ENCODE results near the gene DLGAP3. TPM values are rescaled to one million over a fixed set of nuclear protein-coding genes. Genes with fewer than 3 reads are reported as not detected.

DLGAP3 gene
- 0.12 and 0.20 TPM in 2 replicates for total RNA-seq
- 0.03 and 0.04 TPM in 2 replicates for polyA plus RNA-seq
- polyA plus RNA-seq (2011; cell fraction: cytosol; rRNA removed) = 0.03 TPM in 2 replicates
- 0.04 TPM in 1 of 2 replicates, not detected in the other for polyA plus RNA-seq (2011; cell fraction: nucleus; rRNA removed)
- polyA plus RNA-seq (2012) = not detected in 2 replicates
- 0.08 TPM in 1 of 2 replicates, not detected in the other for polyA minus RNA-seq
- not detected for polyA minus RNA-seq (2011; cell fraction: cytosol; rRNA and poly(A)+ RNA removed)
- polyA minus RNA-seq (2011; cell fraction: nucleus; rRNA and poly(A)+ RNA removed) = 0.10 TPM in 1 of 2 replicates, not detected in the other
- Bru-seq, nascent RNA = percentile 6 among the genes with signal in this experiment
- percentile 10 among the genes with signal in this experiment for BruChase-seq, experiment 1, labeled RNA remaining after a 6-hour chase
- percentile 12 among the genes with signal in this experiment for BruChase-seq, experiment 2, labeled RNA remaining after a 2-hour chase
- long read RNA-seq = 0 reads

- intact Hi-C loops (cut with micrococcal nuclease) = no loop called here
- no peak within 1 kb of the TSS for H2AFZ ChIP-seq (ENCODE audit: low read depth, low read length)
- no peaks in the 10 kb centered on the region for H4K20me1 ChIP-seq (replicated peaks; ENCODE audit: control insufficient read depth, extremely low read depth, insufficient read depth, low read length)
- no peak within 1 kb of the TSS for H3K9ac ChIP-seq (replicated peaks; ENCODE audit: extremely low read depth, insufficient read depth, low read length)
- dilution Hi-C loops (cut with MboI; ENCODE audit: extremely low pct_ligation_motif_present, low sequenced_read_pairs) = no loop called here
- peak; percentile 66 for TF ChIP-seq EZH2 (IDR thresholded peaks at IDR 0.05; ENCODE audit: borderline replicate concordance, low read depth, low read length, severe bottlenecking)
- no peak for TF ChIP-seq MYC (IDR thresholded peaks at IDR 0.05; ENCODE audit: low read depth, low read length)
- no peaks in the 10 kb centered on the region for H3K9me1 ChIP-seq (replicated peaks; ENCODE audit: control insufficient read depth, extremely low read depth, insufficient read depth, low read length)
- no peak for FAIRE-seq
- peaks cover 37 to 49% of the 10 kb centered on the region in 2 experiments for H3K27me3 ChIP-seq (ENCODE audit: control insufficient read depth in 2 of 2, insufficient read depth in 2 of 2, low read length in 2 of 2)
- POLR2A ChIA-PET = no interaction called here
- CTCF ChIA-PET = no interaction called here
- no peak within 1 kb of the TSS for H3K4me2 ChIP-seq (ENCODE audit: insufficient read depth, low read length)
- BruUV-seq (replicated peaks) = no TSS peak
- no peaks in the 10 kb centered on the region for H3K79me2 ChIP-seq (ENCODE audit: control insufficient read depth, insufficient read depth, low read length)
- no peak for DNase-seq (ENCODE audit: low read depth, low spot score)
- H3K4me3 ChIP-seq (replicated peaks in 1 of 3; ENCODE audit: insufficient read depth in 1 of 3, low read depth in 1 of 3, low read length in 3 of 3) = peak within 1 kb of the TSS in 1 of 3 experiments; percentile 3
- no peak within 1 kb of the TSS for H3K27ac ChIP-seq (ENCODE audit: insufficient read depth, low read depth, low read length)
- no peaks in the 10 kb centered on the region for H3K4me1 ChIP-seq (ENCODE audit: control insufficient read depth, extremely low read depth, insufficient read depth, low read length)
- H3K36me3 ChIP-seq (ENCODE audit: control insufficient read depth in 2 of 2, extremely low read depth in 1 of 2, insufficient read depth in 2 of 2, low read length in 2 of 2) = no peaks in the 10 kb centered on the region
- no peaks in the 10 kb centered on the region for H3K9me3 ChIP-seq (replicated peaks; ENCODE audit: control insufficient read depth, insufficient read depth, low read length)
Observed at GRCh38 chr1:34929497-34929852, at the start of gene DLGAP3. Gene DLGAP3, minus strand, starts transcription at chr1:34929650. Its CDS starts 24,267 bp downstream, at chr1:34905383.

GRCh38 chr1:34978921-34979320 is 49.5 kb upstream of the DLGAP3 start:
- TF ChIP-seq POLR2AphosphoS5 (IDR thresholded peaks at IDR 0.05; ENCODE audit: insufficient read depth, low read depth, low read length) (no peak), MYC (IDR thresholded peaks at IDR 0.05; ENCODE audit: low read depth, low read length) (no peak), EZH2 (IDR thresholded peaks at IDR 0.05; ENCODE audit: borderline replicate concordance, low read depth, low read length, severe bottlenecking) (no peak), FOS (IDR thresholded peaks at IDR 0.05; ENCODE audit: borderline replicate concordance, insufficient read depth, low read length) (no peak), POLR2A (IDR thresholded peaks at IDR 0.05; ENCODE audit: low read depth, low read length) (no peak), JUN (IDR thresholded peaks at IDR 0.05; ENCODE audit: borderline replicate concordance, insufficient read depth, insufficient read length, low read depth) (no peak), GATA2 (IDR thresholded peaks at IDR 0.05; ENCODE audit: insufficient read depth, insufficient read length, low read depth, low read length) (no peak)
- TF ChIP-seq, protein P1, sequence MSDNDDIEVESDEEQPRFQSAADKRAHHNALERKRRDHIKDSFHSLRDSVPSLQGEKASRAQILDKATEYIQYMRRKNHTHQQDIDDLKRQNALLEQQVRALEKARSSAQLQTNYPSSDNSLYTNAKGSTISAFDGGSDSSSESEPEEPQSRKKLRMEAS (IDR thresholded peaks at IDR 0.05; ENCODE audit: insufficient read depth, insufficient read length) = no peak
- TF ChIP-seq, protein P2, sequence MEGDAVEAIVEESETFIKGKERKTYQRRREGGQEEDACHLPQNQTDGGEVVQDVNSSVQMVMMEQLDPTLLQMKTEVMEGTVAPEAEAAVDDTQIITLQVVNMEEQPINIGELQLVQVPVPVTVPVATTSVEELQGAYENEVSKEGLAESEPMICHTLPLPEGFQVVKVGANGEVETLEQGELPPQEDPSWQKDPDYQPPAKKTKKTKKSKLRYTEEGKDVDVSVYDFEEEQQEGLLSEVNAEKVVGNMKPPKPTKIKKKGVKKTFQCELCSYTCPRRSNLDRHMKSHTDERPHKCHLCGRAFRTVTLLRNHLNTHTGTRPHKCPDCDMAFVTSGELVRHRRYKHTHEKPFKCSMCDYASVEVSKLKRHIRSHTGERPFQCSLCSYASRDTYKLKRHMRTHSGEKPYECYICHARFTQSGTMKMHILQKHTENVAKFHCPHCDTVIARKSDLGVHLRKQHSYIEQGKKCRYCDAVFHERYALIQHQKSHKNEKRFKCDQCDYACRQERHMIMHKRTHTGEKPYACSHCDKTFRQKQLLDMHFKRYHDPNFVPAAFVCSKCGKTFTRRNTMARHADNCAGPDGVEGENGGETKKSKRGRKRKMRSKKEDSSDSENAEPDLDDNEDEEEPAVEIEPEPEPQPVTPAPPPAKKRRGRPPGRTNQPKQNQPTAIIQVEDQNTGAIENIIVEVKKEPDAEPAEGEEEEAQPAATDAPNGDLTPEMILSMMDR (IDR thresholded peaks at IDR 0.05; ENCODE audit: extremely low read depth in 1 of 2, insufficient read depth in 1 of 2, low read depth in 1 of 2, low read length in 2 of 2) = no peak
- no TSS peak for BruUV-seq (replicated peaks)
- H3K9me3 ChIP-seq (replicated peaks; ENCODE audit: control insufficient read depth, insufficient read depth, low read length) = no peaks in the 10 kb centered on the region
- no peak overlapping the region for H3K9ac ChIP-seq (replicated peaks; ENCODE audit: extremely low read depth, insufficient read depth, low read length)
- H2AFZ ChIP-seq (ENCODE audit: low read depth, low read length) = no peak overlapping the region
- FAIRE-seq = no peak
- intact Hi-C loops (cut with micrococcal nuclease) (no loop called here), dilution Hi-C loops (cut with MboI; ENCODE audit: extremely low pct_ligation_motif_present, low sequenced_read_pairs) (loop anchor here (25.0 kb wide), 1 partner anchor 183 kb away; no protein-coding TSS in a partner anchor)
- ChIA-PET CTCF (interaction anchor here (0.6 kb wide), 1 partner anchor 323 kb away, joined by 3 read pairs; no protein-coding TSS in a partner anchor), POLR2A (no interaction called here)
- peaks cover 0 to 2% of the 10 kb centered on the region in 2 experiments for H3K36me3 ChIP-seq (ENCODE audit: control insufficient read depth in 2 of 2, extremely low read depth in 1 of 2, insufficient read depth in 2 of 2, low read length in 2 of 2)
- H3K4me1 ChIP-seq (ENCODE audit: control insufficient read depth, extremely low read depth, insufficient read depth, low read length) = peaks cover 3% of the 10 kb centered on the region
- H3K27me3 ChIP-seq (ENCODE audit: control insufficient read depth in 2 of 2, insufficient read depth in 2 of 2, low read length in 2 of 2) = no peaks in the 10 kb centered on the region
- H3K4me2 ChIP-seq (ENCODE audit: insufficient read depth, low read length) = no peak overlapping the region
- no peaks in the 10 kb centered on the region for H4K20me1 ChIP-seq (replicated peaks; ENCODE audit: control insufficient read depth, extremely low read depth, insufficient read depth, low read length)
- no peak overlapping the region for H3K27ac ChIP-seq (ENCODE audit: insufficient read depth, low read depth, low read length)
- peaks cover 4% of the 10 kb centered on the region for H3K79me2 ChIP-seq (ENCODE audit: control insufficient read depth, insufficient read depth, low read length)
- DNase-seq (ENCODE audit: low read depth, low spot score) = no peak
- no peak overlapping the region for H3K4me3 ChIP-seq (replicated peaks in 1 of 3; ENCODE audit: insufficient read depth in 1 of 3, low read depth in 1 of 3, low read length in 3 of 3)
- H3K9me1 ChIP-seq (replicated peaks; ENCODE audit: control insufficient read depth, extremely low read depth, insufficient read depth, low read length) = no peaks in the 10 kb centered on the region
